HCT116 (cell line): ENCODE measurements around the gene ADARB2. TPM values are rescaled to one million over a fixed set of nuclear protein-coding genes. Genes with fewer than 3 reads are reported as not detected.

Experiments
- ATAC-seq: fragments of 200-7000 bp; cut with Tn5 transposase; 2 replicates; pipeline ENCODE4 v1.9.1; 2020; ENCODE audit warnings: mild to moderate bottlenecking, moderate library complexity
- BruUV-seq: library from RNA; stranded (reverse); fragments of 400-500 nt; replicated peaks from 2 replicates; lab custom pipeline; 2021; lab: Mats Ljungman, UMichigan
- CTCF ChIA-PET: fragments of 300-600 bp; sonication (Branson Sonifier 250); formaldehyde crosslinking; loops from one replicate; lab custom pipeline; 2021; ENCODE audit warnings: antibody characterized with exemption; lab: Charles Lee
- POLR2A ChIA-PET: fragments of 300-600, 350-600 bp; sonication (Branson Sonifier 250); formaldehyde crosslinking; loops from one replicate; lab custom pipeline; 2021; ENCODE audit warnings: antibody characterized with exemption; lab: Charles Lee
- RAD21 ChIA-PET, 2 experiments: fragments of 300-600 bp; sonication (Branson Sonifier 250); formaldehyde crosslinking; loops; one replicate each; lab custom pipeline; 2023; ENCODE audit warnings: low total read pairs in 2 of 2; ENCODE audit not compliant: uncharacterized antibody in 2 of 2, unreplicated experiment in 2 of 2, low non-redundant PET in 1 of 2; lab: Charles Lee
- DNase-seq: peaks from one replicate; pipeline ENCODE4 v3.0.0-alpha.2; 2010; ENCODE audit warnings: low read depth, low spot score
- H2AFZ ChIP-seq: fragments of 200-600 bp; shearing (Covaris generic), sonication (generic); 2 replicates; pipeline ENCODE4 v1.6.1; 2017; ENCODE audit warnings: low read depth, mixed run types, mixed read lengths, antibody characterized with exemption, low read length; ENCODE audit not compliant: poor library complexity, severe bottlenecking
- H3K27ac ChIP-seq: 2 replicates; pipeline ENCODE4 v1.5.1; 2012; ENCODE audit warnings: low read depth, low read length
- H3K27me3 ChIP-seq: fragments of 200-600 bp; sonication (generic); 2 replicates; pipeline ENCODE4 v1.6.1; 2016; ENCODE audit warnings: mixed run types, low read length, mixed read lengths; ENCODE audit not compliant: insufficient read depth
- H3K36me3 ChIP-seq, 2 experiments: fragments of 200-500 bp in 1 of 2; fragments of 200-600 bp in 1 of 2; sonication (Bioruptor generic) in 1 of 2; sonication (generic) in 1 of 2; 2 replicates each; pipeline versions ENCODE4 v1.5.1 to v1.6.1; 2014 to 2016; ENCODE audit warnings: low read length in 2 of 2, inconsistent platforms in 1 of 2, mixed read lengths in 1 of 2, mixed run types in 1 of 2; ENCODE audit not compliant: insufficient read depth in 2 of 2, control insufficient read depth in 1 of 2
- H3K4me1 ChIP-seq, 2 experiments: fragments of 200-600 bp in 1 of 2; sonication (generic) in 1 of 2; 2 replicates each; pipeline versions ENCODE4 v1.5.1 to v1.6.1; 2012 to 2017; ENCODE audit warnings: low read length in 2 of 2, inconsistent platforms in 1 of 2, mild to moderate bottlenecking in 1 of 2, mixed read lengths in 1 of 2, mixed run types in 1 of 2, moderate library complexity in 1 of 2; ENCODE audit not compliant: insufficient read depth in 2 of 2, control insufficient read depth in 1 of 2
- H3K4me2 ChIP-seq: fragments of 200-600 bp; sonication (generic); 2 replicates; pipeline ENCODE4 v1.6.1; 2017; ENCODE audit warnings: mixed run types, low read length, mixed read lengths
- H3K4me3 ChIP-seq, 2 experiments: fragments of 200-600 bp in 1 of 2; sonication (generic) in 1 of 2; replicated peaks in 1 of 2; 2 replicates each; pipeline ENCODE4 v1.5.1; 2011 to 2016; ENCODE audit warnings: low read length in 2 of 2, control low read depth in 1 of 2, low read depth in 1 of 2, mild to moderate bottlenecking in 1 of 2, mixed read lengths in 1 of 2, mixed run types in 1 of 2
- H3K79me2 ChIP-seq: fragments of 200-600 bp; sonication (generic); 2 replicates; pipeline ENCODE4 v1.6.1; 2017; ENCODE audit warnings: mild to moderate bottlenecking, mixed run types, low read length, moderate library complexity, mixed read lengths; ENCODE audit not compliant: insufficient read depth
- H3K9ac ChIP-seq: fragments of 200-600 bp; sonication (generic); 2 replicates; pipeline ENCODE4 v1.6.1; 2016; ENCODE audit warnings: low read length, mixed read lengths
- H3K9me2 ChIP-seq: fragments of 200-600 bp; sonication (generic), shearing (Covaris generic); 2 replicates; pipeline ENCODE4 v1.6.1; 2017; ENCODE audit warnings: mixed run types, mild to moderate bottlenecking, moderate library complexity; ENCODE audit not compliant: insufficient read depth
- H3K9me3 ChIP-seq, 2 experiments: fragments of 200-500 bp in 1 of 2; fragments of 200-600 bp in 1 of 2; sonication (Bioruptor generic) in 1 of 2; sonication (generic) in 1 of 2; 2 replicates each; pipeline ENCODE4 v1.6.1; 2014 to 2017; ENCODE audit warnings: low read length in 2 of 2, mixed read lengths in 2 of 2, inconsistent platforms in 1 of 2, low read depth in 1 of 2, mild to moderate bottlenecking in 1 of 2, mixed run types in 1 of 2, moderate library complexity in 1 of 2; ENCODE audit not compliant: control insufficient read depth in 1 of 2, insufficient read depth in 1 of 2
- H4K20me1 ChIP-seq: fragments of 200-600 bp; sonication (generic), shearing (Covaris generic); 2 replicates; pipeline ENCODE4 v1.6.1; 2017; ENCODE audit warnings: mixed run types, mild to moderate bottlenecking, moderate library complexity; ENCODE audit not compliant: insufficient read depth
- CBX3 ChIP-seq: IDR thresholded peaks from 2 replicates; pipeline ENCODE4 v1.6.1; 2012; ENCODE audit warnings: low read depth
- CEBPB ChIP-seq: IDR thresholded peaks from 2 replicates; pipeline ENCODE4 v1.6.1; 2012; ENCODE audit warnings: low read depth
- EZH2phosphoT487 ChIP-seq: fragments of 200-600 bp; IDR thresholded peaks from 2 replicates; pipeline ENCODE4 v1.6.1; 2018; ENCODE audit warnings: antibody characterized with exemption, borderline replicate concordance
- FOSL1 ChIP-seq: IDR thresholded peaks from 2 replicates; pipeline ENCODE4 v1.6.1; 2012; ENCODE audit warnings: low read depth
- POLR2AphosphoS5 ChIP-seq: IDR thresholded peaks from 2 replicates; pipeline ENCODE4 v1.6.1; 2011; ENCODE audit warnings: mild to moderate bottlenecking, low read depth, low read length, moderate library complexity
- SIN3A ChIP-seq: IDR thresholded peaks from 2 replicates; pipeline ENCODE4 v1.6.1; 2012; ENCODE audit warnings: low read depth
- SRF ChIP-seq: IDR thresholded peaks from 2 replicates; pipeline ENCODE4 v1.6.1; 2012; ENCODE audit warnings: low read depth
- YY1 ChIP-seq: IDR thresholded peaks from 2 replicates; pipeline ENCODE4 v1.6.1; 2011; ENCODE audit warnings: low read length, low read depth, moderate library complexity, mild to moderate bottlenecking; ENCODE audit not compliant: insufficient replicate concordance; ENCODE audit errors: extremely low read depth
- ZNF274 ChIP-seq: fragments of 200-500 bp; sonication (Bioruptor generic); IDR thresholded peaks from 2 replicates; pipeline ENCODE4 v1.6.1; 2014; ENCODE audit warnings: mild to moderate bottlenecking, low read depth, low read length, inconsistent platforms
- intact Hi-C: fragments of 100-400 bp; cut with micrococcal nuclease; formaldehyde crosslinking; loops from 2 replicates; pipeline ENCODE4 v1.10.0; 2022
- total RNA-seq: library from RNA; stranded (reverse); gene quantifications from one replicate; pipeline ENCODE4 v1.2.1, GENCODE V29; 2021; ENCODE audit not compliant: unreplicated experiment
- TF ChIP-seq, protein P1 (sequence below), 3 experiments: fragments of 200-600 bp in 1 of 3; sonication (generic) in 1 of 3; IDR thresholded peaks in 2 of 3; conservative IDR thresholded peaks in 1 of 3; 2 replicates each; pipeline ENCODE4 v1.5.1; 2012 to 2017; ENCODE audit warnings: low read depth in 2 of 3, low read length in 2 of 3, antibody characterized with exemption in 1 of 3, borderline replicate concordance in 1 of 3, control low read depth in 1 of 3, mild to moderate bottlenecking in 1 of 3, mixed read lengths in 1 of 3, mixed run types in 1 of 3, moderate library complexity in 1 of 3; ENCODE audit not compliant: insufficient read depth in 1 of 3
- TF ChIP-seq, protein P2 (sequence below): IDR thresholded peaks from 2 replicates; pipeline ENCODE4 v1.6.1; 2012

The ADARB2 gene
- total RNA-seq, 1 experiment from 2014 or later, result not detected

DNA sequence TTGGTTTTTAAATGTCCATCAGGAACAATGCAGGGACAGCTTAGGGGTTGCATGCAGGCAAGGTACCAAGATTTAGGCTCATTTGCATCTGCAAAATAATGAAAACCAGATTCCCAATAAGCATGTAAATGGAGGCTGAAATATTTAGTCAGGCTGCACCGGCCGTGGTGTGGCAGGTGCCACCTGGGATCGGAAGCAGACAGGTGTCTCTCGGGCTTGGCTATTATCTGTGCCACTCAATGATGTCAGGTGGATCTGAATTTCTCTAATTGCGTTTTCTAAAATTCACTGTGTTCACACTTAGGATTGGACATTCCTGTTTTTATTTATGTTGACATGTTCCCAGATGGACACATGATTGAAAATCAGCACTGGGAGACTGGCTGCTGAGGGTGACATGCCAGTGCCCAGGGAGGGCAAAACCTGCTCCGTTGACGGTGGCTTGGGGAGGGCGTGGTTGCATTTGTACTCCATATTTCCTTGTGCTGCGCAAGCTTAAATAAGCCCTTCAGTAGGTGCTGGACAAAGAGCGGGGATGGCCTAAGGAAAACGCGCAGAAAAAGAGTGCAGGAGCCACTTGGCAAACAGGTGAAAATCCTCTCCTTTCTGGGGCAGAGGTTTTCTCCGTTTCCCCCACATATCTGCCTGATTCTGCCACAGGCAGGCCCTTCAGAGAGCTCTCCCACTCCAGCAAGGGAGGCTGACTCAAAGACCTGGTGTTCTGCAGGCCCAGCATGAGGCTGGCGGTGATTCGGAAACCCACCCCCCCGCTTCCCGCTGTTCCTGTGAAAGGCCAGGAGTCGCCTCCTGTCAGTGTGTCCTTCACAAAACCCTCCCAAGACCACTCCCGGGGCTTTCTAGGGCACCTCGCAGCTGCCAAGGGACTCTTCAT, 538.6 kb downstream of the ADARB2 start:
- intact Hi-C loops, result no loop called here
- no peaks in the 10 kb centered on the region; a peak in 1 of 4 replicates for H3K4me1 ChIP-seq
- BruUV-seq, result no TSS peak
- DNase-seq (no peak), ATAC-seq (no peak)
- no peak overlapping the region for H3K9ac ChIP-seq
- no peaks in the 10 kb centered on the region for H4K20me1 ChIP-seq
- H3K27me3 ChIP-seq, result peaks cover 35% of the 10 kb centered on the region
- H3K4me2 ChIP-seq, result no peak overlapping the region
- ChIA-PET CTCF (no interaction called here), POLR2A (no interaction called here), RAD21 (no interaction called here)
- no peaks in the 10 kb centered on the region for H3K79me2 ChIP-seq
- TF ChIP-seq ZNF274 (no peak), POLR2AphosphoS5 (no peak), YY1 (no peak), FOSL1 (no peak), CEBPB (no peak), EZH2phosphoT487 (no peak), CBX3 (no peak), SRF (no peak), SIN3A (no peak)
- TF ChIP-seq, protein P1, sequence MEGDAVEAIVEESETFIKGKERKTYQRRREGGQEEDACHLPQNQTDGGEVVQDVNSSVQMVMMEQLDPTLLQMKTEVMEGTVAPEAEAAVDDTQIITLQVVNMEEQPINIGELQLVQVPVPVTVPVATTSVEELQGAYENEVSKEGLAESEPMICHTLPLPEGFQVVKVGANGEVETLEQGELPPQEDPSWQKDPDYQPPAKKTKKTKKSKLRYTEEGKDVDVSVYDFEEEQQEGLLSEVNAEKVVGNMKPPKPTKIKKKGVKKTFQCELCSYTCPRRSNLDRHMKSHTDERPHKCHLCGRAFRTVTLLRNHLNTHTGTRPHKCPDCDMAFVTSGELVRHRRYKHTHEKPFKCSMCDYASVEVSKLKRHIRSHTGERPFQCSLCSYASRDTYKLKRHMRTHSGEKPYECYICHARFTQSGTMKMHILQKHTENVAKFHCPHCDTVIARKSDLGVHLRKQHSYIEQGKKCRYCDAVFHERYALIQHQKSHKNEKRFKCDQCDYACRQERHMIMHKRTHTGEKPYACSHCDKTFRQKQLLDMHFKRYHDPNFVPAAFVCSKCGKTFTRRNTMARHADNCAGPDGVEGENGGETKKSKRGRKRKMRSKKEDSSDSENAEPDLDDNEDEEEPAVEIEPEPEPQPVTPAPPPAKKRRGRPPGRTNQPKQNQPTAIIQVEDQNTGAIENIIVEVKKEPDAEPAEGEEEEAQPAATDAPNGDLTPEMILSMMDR (IDR thresholded peaks at IDR 0.05 in 2 of 3, conservative IDR thresholded peaks at IDR 0.05 in 1 of 3; ENCODE audit: borderline replicate concordance in 1 of 3, insufficient read depth in 1 of 3, low read depth in 2 of 3, low read length in 2 of 3), result no peak
- TF ChIP-seq, protein P2, sequence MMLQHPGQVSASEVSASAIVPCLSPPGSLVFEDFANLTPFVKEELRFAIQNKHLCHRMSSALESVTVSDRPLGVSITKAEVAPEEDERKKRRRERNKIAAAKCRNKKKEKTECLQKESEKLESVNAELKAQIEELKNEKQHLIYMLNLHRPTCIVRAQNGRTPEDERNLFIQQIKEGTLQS, result no peak
- no peak overlapping the region for H3K27ac ChIP-seq
- H2AFZ ChIP-seq, result no peak overlapping the region
- H3K4me3 ChIP-seq, result no peak overlapping the region
- no peaks in the 10 kb centered on the region for H3K9me3 ChIP-seq
- no peaks in the 10 kb centered on the region for H3K9me2 ChIP-seq
- no peaks in the 10 kb centered on the region for H3K36me3 ChIP-seq
